Measurements from ENCODE around the gene HNRNPLL.

DNA sequence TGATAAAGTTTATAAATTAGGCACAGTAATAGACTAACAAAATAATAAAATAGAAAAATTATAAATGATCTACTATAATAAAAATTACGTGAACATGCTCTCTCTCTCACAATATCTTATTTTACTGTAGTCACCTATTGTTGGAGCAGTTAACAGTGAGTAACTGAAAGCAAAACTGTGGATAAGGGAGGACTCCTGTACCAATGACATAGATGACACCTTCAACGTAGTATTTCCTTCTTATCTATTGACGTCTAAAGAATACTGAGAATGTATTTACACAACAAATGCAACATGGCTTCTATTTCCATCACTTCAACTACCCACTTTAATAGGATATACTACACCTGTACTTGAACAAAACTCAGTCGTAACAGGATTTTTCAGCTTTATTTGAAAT, 31.5 kb downstream of the HNRNPLL start:
- TF ChIP-seq, protein P1, sequence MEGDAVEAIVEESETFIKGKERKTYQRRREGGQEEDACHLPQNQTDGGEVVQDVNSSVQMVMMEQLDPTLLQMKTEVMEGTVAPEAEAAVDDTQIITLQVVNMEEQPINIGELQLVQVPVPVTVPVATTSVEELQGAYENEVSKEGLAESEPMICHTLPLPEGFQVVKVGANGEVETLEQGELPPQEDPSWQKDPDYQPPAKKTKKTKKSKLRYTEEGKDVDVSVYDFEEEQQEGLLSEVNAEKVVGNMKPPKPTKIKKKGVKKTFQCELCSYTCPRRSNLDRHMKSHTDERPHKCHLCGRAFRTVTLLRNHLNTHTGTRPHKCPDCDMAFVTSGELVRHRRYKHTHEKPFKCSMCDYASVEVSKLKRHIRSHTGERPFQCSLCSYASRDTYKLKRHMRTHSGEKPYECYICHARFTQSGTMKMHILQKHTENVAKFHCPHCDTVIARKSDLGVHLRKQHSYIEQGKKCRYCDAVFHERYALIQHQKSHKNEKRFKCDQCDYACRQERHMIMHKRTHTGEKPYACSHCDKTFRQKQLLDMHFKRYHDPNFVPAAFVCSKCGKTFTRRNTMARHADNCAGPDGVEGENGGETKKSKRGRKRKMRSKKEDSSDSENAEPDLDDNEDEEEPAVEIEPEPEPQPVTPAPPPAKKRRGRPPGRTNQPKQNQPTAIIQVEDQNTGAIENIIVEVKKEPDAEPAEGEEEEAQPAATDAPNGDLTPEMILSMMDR (IDR thresholded peaks at IDR 0.05), result no peak
- TF ChIP-seq POLR2A (IDR thresholded peaks at IDR 0.05), result no peak

Measured in uterus (tissue), 2 donors.